A549 (cell line): ENCODE results near the gene MAPKAPK2. TPM values are rescaled to one million over a fixed set of nuclear protein-coding genes. Genes with fewer than 3 reads are reported as not detected.
A peak's percentile ranks its signal among the peaks of the same experiment; 100 is the strongest.
"Not testable (repeated sequence)": the region's sequence is repeated elsewhere in the genome, so short reads cannot be mapped to it uniquely, and the experiment has no call there.

Source experiments
- ATAC-seq, 2 experiments: fragments of 200-7000 bp in 1 of 2; fragments of >200 bp in 1 of 2; cut with Nextera tagmentation in 1 of 2; cut with Tn5 transposase in 1 of 2; 3 replicates each; pipeline versions ENCODE4 v1.8.0 to v1.9.1; 2018 to 2020; ENCODE audit warnings: mild to moderate bottlenecking in 1 of 2, moderate library complexity in 1 of 2
- CTCF ChIA-PET: fragments of 300-600 bp; sonication (Branson Sonifier 250); formaldehyde crosslinking; extraction: SDS; loops from one replicate; lab custom pipeline; 2021; ENCODE audit warnings: antibody characterized with exemption, inconsistent platforms; lab: Yijun Ruan, JAX
- POLR2A ChIA-PET: fragments of 350-600 bp; formaldehyde crosslinking; extraction: SDS; loops from one replicate; lab custom pipeline; 2021; ENCODE audit warnings: antibody characterized with exemption, inconsistent platforms; lab: Yijun Ruan, JAX
- DNase-seq, 2 experiments: peaks; one replicate each; pipeline versions ENCODE4 v3.0.0 to v3.0.0-alpha.2; 2011 to 2016; ENCODE audit warnings: low read depth in 1 of 2, low spot score in 1 of 2
- FAIRE-seq: peaks from 2 replicates; lab custom pipeline; 2011; peaks lifted over from hg19 to GRCh38; lab: Jason Lieb, UNC
- H3K27ac ChIP-seq, 2 experiments: fragments of >200 bp; sonication (Bioruptor Twin); formaldehyde crosslinking; 3 replicates each; pipeline ENCODE4 v1.5.1; 2016 to 2017
- H3K4me1 ChIP-seq: fragments of >200 bp; sonication (Bioruptor Twin); formaldehyde crosslinking; 3 replicates; pipeline ENCODE4 v1.6.1; 2016
- H3K4me2 ChIP-seq: fragments of >200 bp; sonication (Bioruptor Twin); formaldehyde crosslinking; 3 replicates; pipeline ENCODE4 v1.6.1; 2016
- H3K4me3 ChIP-seq: fragments of >200 bp; sonication (Bioruptor Twin); formaldehyde crosslinking; 3 replicates; pipeline ENCODE4 v1.5.1; 2016
- H3K9me3 ChIP-seq: fragments of >200 bp; sonication (Bioruptor Twin); formaldehyde crosslinking; 3 replicates; pipeline ENCODE4 v1.6.1; 2016
- CBX2 ChIP-seq: fragments of 200-600 bp; sonication (generic); IDR thresholded peaks from 2 replicates; pipeline ENCODE4 v1.6.1; 2016; ENCODE audit warnings: low read depth, mild to moderate bottlenecking, borderline replicate concordance
- CHD2 ChIP-seq: fragments of 150-350 bp; IDR thresholded peaks from 2 replicates; pipeline ENCODE4 v1.6.1; 2014; ENCODE audit warnings: low read length; ENCODE audit not compliant: partially characterized antibody
- FOSL2 ChIP-seq, 2 experiments: fragments of 450-650 bp in 1 of 2; fragments of >200 bp in 1 of 2; sonication (Bioruptor Twin) in 1 of 2; formaldehyde crosslinking; IDR thresholded peaks; 2 replicates each; pipeline versions ENCODE4 v1.5.0 to v1.6.1; 2016 to 2020; ENCODE audit warnings: mild to moderate bottlenecking in 1 of 2, moderate library complexity in 1 of 2
- GATA3 ChIP-seq: IDR thresholded peaks from 2 replicates; pipeline ENCODE4 v1.6.1; 2012; ENCODE audit warnings: borderline replicate concordance
- HEYL ChIP-seq: fragments of 250-450 bp; sonication (Bioruptor Pico); IDR thresholded peaks from 2 replicates; pipeline ENCODE4 v1.8.0; 2021; ENCODE audit warnings: mild to moderate bottlenecking, moderate library complexity
- MAFK ChIP-seq: fragments of 450-650 bp; IDR thresholded peaks from 2 replicates; pipeline ENCODE4 v1.6.1; 2014; ENCODE audit not compliant: partially characterized antibody
- MAZ ChIP-seq: fragments of 150-350 bp; IDR thresholded peaks from 2 replicates; pipeline ENCODE4 v1.6.1; 2014; ENCODE audit warnings: antibody characterized with exemption, low read depth, low read length, borderline replicate concordance
- MYC ChIP-seq: IDR thresholded peaks from 2 replicates; pipeline ENCODE4 v1.6.1; 2012; ENCODE audit warnings: mild to moderate bottlenecking, inconsistent platforms, low read length, improper control_type of control experiment, borderline replicate concordance
- NR3C1 ChIP-seq: fragments of >200 bp; sonication (Bioruptor Twin); formaldehyde crosslinking; IDR thresholded peaks from 3 replicates; pipeline ENCODE4 v1.6.1; 2017
- PHF8 ChIP-seq: fragments of 200-600 bp; sonication (generic); IDR thresholded peaks from 2 replicates; pipeline ENCODE4 v1.6.1; 2016; ENCODE audit warnings: low read depth, mild to moderate bottlenecking, antibody characterized with exemption, moderate library complexity, borderline replicate concordance
- RAD21 ChIP-seq, 2 experiments: fragments of >200 bp in 1 of 2; sonication (Bioruptor Twin) in 1 of 2; formaldehyde crosslinking in 1 of 2; IDR thresholded peaks in 1 of 2; conservative IDR thresholded peaks in 1 of 2; 2 replicates in 1 of 2; 3 replicates in 1 of 2; pipeline ENCODE4 v1.6.1; 2012 to 2018; ENCODE audit warnings: inconsistent platforms in 1 of 2
- RARB ChIP-seq: fragments of 250-450 bp; sonication (Bioruptor Pico); IDR thresholded peaks from 2 replicates; pipeline ENCODE4 v1.8.0; 2021; ENCODE audit warnings: mild to moderate bottlenecking, moderate library complexity
- RCOR1 ChIP-seq: fragments of 150-350 bp; IDR thresholded peaks from 2 replicates; pipeline ENCODE4 v1.6.1; 2014; ENCODE audit warnings: antibody characterized with exemption, low read length, low read depth
- SMC3 ChIP-seq: fragments of >200 bp; sonication (Bioruptor Twin); formaldehyde crosslinking; IDR thresholded peaks from 3 replicates; pipeline ENCODE4 v1.6.1; 2018; ENCODE audit warnings: inconsistent platforms
- TFCP2L1 ChIP-seq: fragments of 250-450 bp; sonication (Bioruptor Pico); IDR thresholded peaks from 2 replicates; pipeline ENCODE4 v1.5.0; 2021; ENCODE audit warnings: mild to moderate bottlenecking
- ZFP36 ChIP-seq: fragments of 450-650 bp; IDR thresholded peaks from 2 replicates; pipeline ENCODE4 v1.6.1; 2014; ENCODE audit warnings: borderline replicate concordance; ENCODE audit not compliant: partially characterized antibody
- ZNF302 ChIP-seq: fragments of 250-450 bp; sonication (Bioruptor Pico); IDR thresholded peaks from 2 replicates; pipeline ENCODE4 v1.9.0; 2021; ENCODE audit warnings: inconsistent platforms, mild to moderate bottlenecking, moderate library complexity
- WGBS: methylation state at CpG from one replicate; pipeline ENCODE4 v1.1.6; 2017; ENCODE audit errors: missing lambda C conversion rate; 5-methylcytosine and 5-hydroxymethylcytosine counted together
- polyA plus RNA-seq, 4 experiments: library from polyadenylated mRNA; depleted of rRNA in 3 of 4; stranded (reverse); fragments of >200 nt; fragmentation: RNase III in 1 of 4; extraction: RNeasy Plus Mini Kit Qiagen cat#74134 plus additional on column Dnase treatment in 1 of 4; gene quantifications; 2 replicates in 3 of 4; 3 replicates in 1 of 4; pipeline ENCODE4 v1.2.3, GENCODE V29; 2011 to 2017
- TF ChIP-seq, protein P1 (sequence below): IDR thresholded peaks from 2 replicates; pipeline ENCODE4 v1.6.1; 2012
- TF ChIP-seq, protein P2 (sequence below): fragments of 450-650 bp; IDR thresholded peaks from 2 replicates; pipeline ENCODE4 v1.6.1; 2014; ENCODE audit warnings: antibody characterized with exemption
- TF ChIP-seq, protein P3 (sequence below): IDR thresholded peaks from 2 replicates; pipeline ENCODE4 v1.6.1; 2012
- TF ChIP-seq, protein P4 (sequence below): fragments of 250-450 bp; sonication (Bioruptor Pico); IDR thresholded peaks from 2 replicates; pipeline ENCODE4 v1.5.0; 2021; ENCODE audit warnings: mild to moderate bottlenecking, moderate library complexity, borderline replicate concordance
- TF ChIP-seq, protein P5 (sequence below): IDR thresholded peaks from 2 replicates; pipeline ENCODE4 v1.6.1; 2012; ENCODE audit warnings: low read depth, borderline replicate concordance
- TF ChIP-seq, protein P6 (sequence below): fragments of >200 bp; sonication (Bioruptor Twin); formaldehyde crosslinking; IDR thresholded peaks from 2 replicates; pipeline ENCODE4 v1.6.1; 2016
- TF ChIP-seq, protein P7 (sequence below): fragments of 150-350 bp; IDR thresholded peaks from 2 replicates; pipeline ENCODE4 v1.6.1; 2014; ENCODE audit warnings: low read depth, mild to moderate bottlenecking, low read length

MAPKAPK2 gene
- polyA plus RNA-seq, 2 of the 4 experiments (the other 2 are of a cell fraction), result 37.2 to 43.0 TPM

DNA sequence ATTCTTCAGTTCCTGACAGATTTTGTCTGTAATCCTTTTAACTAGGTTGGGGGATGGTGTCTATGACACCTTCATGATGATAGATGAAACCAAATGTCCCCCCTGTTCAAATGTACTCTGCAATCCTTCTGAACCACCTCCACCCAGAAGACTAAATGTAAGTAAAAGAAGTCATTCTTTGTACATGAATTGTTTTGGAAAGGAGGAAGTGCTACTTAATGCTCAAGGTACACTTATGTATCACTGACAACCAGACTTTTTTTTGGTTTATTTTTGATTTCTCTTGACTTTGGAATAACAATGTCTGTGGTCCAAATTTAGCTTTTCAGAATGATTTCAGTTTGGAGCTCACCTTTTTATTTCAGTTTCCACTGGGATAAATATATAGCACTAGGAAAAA lies 47.1 kb upstream of the MAPKAPK2 start:
- H3K27ac ChIP-seq, result no peak overlapping the region
- H3K4me3 ChIP-seq, result no peak overlapping the region
- TF ChIP-seq, protein P1, sequence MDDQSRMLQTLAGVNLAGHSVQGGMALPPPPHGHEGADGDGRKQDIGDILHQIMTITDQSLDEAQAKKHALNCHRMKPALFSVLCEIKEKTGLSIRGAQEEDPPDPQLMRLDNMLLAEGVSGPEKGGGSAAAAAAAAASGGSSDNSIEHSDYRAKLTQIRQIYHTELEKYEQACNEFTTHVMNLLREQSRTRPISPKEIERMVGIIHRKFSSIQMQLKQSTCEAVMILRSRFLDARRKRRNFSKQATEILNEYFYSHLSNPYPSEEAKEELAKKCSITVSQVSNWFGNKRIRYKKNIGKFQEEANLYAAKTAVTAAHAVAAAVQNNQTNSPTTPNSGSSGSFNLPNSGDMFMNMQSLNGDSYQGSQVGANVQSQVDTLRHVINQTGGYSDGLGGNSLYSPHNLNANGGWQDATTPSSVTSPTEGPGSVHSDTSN, result no peak
- TF ChIP-seq, protein P2, sequence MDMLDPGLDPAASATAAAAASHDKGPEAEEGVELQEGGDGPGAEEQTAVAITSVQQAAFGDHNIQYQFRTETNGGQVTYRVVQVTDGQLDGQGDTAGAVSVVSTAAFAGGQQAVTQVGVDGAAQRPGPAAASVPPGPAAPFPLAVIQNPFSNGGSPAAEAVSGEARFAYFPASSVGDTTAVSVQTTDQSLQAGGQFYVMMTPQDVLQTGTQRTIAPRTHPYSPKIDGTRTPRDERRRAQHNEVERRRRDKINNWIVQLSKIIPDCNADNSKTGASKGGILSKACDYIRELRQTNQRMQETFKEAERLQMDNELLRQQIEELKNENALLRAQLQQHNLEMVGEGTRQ, result no peak
- TF ChIP-seq, protein P3, sequence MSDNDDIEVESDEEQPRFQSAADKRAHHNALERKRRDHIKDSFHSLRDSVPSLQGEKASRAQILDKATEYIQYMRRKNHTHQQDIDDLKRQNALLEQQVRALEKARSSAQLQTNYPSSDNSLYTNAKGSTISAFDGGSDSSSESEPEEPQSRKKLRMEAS, result no peak
- TF ChIP-seq, protein P4, sequence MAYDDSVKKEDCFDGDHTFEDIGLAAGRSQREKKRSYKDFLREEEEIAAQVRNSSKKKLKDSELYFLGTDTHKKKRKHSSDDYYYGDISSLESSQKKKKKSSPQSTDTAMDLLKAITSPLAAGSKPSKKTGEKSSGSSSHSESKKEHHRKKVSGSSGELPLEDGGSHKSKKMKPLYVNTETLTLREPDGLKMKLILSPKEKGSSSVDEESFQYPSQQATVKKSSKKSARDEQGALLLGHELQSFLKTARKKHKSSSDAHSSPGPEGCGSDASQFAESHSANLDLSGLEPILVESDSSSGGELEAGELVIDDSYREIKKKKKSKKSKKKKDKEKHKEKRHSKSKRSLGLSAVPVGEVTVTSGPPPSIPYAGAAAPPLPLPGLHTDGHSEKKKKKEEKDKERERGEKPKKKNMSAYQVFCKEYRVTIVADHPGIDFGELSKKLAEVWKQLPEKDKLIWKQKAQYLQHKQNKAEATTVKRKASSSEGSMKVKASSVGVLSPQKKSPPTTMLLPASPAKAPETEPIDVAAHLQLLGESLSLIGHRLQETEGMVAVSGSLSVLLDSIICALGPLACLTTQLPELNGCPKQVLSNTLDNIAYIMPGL (CRISPR knock-in tag), result no peak
- TF ChIP-seq GATA3 (no peak), TFCP2L1 (CRISPR knock-in tag) (no peak), PHF8 (no peak), NR3C1 (no peak), RAD21 (conservative IDR thresholded peaks at IDR 0.05 in 1 of 2, IDR thresholded peaks at IDR 0.05 in 1 of 2) (no peak), SMC3 (no peak), RARB (no peak), MAZ (no peak), ZFP36 (no peak), CBX2 (no peak), HEYL (CRISPR knock-in tag) (no peak), CHD2 (no peak)
- TF ChIP-seq, protein P5, sequence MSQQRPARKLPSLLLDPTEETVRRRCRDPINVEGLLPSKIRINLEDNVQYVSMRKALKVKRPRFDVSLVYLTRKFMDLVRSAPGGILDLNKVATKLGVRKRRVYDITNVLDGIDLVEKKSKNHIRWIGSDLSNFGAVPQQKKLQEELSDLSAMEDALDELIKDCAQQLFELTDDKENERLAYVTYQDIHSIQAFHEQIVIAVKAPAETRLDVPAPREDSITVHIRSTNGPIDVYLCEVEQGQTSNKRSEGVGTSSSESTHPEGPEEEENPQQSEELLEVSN, result no peak
- H3K4me1 ChIP-seq, result peaks cover 32% of the 10 kb centered on the region; the same call in 2 of the 3 replicates
- ATAC-seq, result no peak
- POLR2A ChIA-PET, result interaction anchor here (0.6 kb wide), 1 partner anchor 27 kb away, joined by 3 read pairs; no protein-coding TSS in a partner anchor
- no peak for FAIRE-seq
- H3K4me2 ChIP-seq, result peak overlapping the region; percentile 98; the same call in 2 of the 3 replicates
- CTCF ChIA-PET, result interaction anchor here (1.2 to 19.0 kb wide), 3 partner anchors 12 to 23 kb away, joined by 3 to 452 read pairs (median 3); no protein-coding TSS in a partner anchor
- H3K9me3 ChIP-seq, result no peaks in the 10 kb centered on the region
- no peak for DNase-seq

DNA sequence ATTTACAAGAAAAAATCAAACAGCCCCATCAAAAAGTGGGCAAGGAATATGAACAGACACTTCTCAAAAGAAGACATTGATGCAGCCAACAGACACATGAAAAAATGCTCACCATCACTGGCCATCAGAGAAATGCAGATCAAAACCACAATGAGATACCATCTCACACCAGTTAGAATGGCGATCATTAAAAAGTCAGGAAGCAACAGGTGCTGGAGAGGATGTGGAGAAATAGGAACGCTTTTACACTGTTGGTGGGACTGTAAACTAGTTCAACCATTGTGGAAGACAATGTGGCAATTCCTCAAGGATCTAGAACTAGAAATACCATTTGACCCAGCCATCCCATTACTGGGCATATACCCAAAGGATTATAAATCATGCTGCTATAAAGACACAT lies 42.6 kb upstream of the MAPKAPK2 start:
- H3K4me1 ChIP-seq, FAIRE-seq, H3K4me2 ChIP-seq, ATAC-seq, H3K4me3 ChIP-seq, H3K9me3 ChIP-seq, H3K27ac ChIP-seq, POLR2A ChIA-PET, DNase-seq: not testable (repeated sequence)
- 91% methylated on average over 2 of the region's 2 CpGs for WGBS
- CTCF ChIA-PET, result interaction anchor here (19.0 kb wide), 1 partner anchor 19 kb away, joined by 452 read pairs; no protein-coding TSS in a partner anchor

DNA sequence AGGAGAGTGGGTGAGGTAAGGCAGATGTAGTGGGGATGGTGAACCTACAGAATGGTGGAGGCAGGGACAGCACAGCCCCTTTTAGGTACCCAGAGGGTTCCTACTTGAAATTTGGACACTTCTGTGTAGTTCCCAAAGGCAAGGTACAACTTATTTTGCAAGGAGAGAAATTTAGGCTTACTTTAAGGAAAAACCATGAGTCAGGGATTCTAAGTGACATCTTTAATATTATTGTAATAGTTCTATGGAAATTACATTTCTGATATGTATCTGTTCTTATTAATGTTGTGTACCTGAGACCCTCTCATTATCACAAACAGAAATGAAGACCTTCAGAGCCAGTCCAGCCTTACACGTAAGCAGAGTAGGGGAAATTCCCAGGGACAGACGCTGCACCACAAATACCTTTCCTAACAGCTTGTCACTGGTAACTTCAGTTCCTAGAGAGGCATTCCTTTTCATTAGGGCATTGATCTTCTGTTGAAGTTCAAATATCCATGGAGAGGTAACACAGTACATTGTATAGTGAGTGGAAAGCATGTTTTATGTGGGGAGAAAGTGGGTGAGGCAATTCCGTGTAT lies 41.5 kb upstream of the MAPKAPK2 start:
- Histone ChIP-seq H3K27ac (no peak overlapping the region), H3K4me3 (no peak overlapping the region), H3K9me3 (no peaks in the 10 kb centered on the region), H3K4me2 (no peak overlapping the region), H3K4me1 (peaks cover 2% of the 10 kb centered on the region; the same call in 1 of the 3 replicates)
- ChIA-PET CTCF (interaction anchor here (1.0 to 4.0 kb wide), 3 partner anchors 17 to 269 kb away, joined by 3 to 23 read pairs (median 4); no protein-coding TSS in a partner anchor), POLR2A (no interaction called here)
- TF ChIP-seq, protein P6, sequence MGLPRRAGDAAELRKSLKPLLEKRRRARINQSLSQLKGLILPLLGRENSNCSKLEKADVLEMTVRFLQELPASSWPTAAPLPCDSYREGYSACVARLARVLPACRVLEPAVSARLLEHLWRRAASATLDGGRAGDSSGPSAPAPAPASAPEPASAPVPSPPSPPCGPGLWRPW, result no peak
- TF ChIP-seq ZNF302 (CRISPR knock-in tag) (no peak), MYC (no peak), MAFK (peak; percentile 63), RCOR1 (no peak), FOSL2 (IDR thresholded peaks at IDR 0.05) (no peak), FOSL2 (CRISPR knock-in tag; IDR thresholded peaks at IDR 0.05) (no peak), CBX2 (no peak)
- TF ChIP-seq, protein P7, sequence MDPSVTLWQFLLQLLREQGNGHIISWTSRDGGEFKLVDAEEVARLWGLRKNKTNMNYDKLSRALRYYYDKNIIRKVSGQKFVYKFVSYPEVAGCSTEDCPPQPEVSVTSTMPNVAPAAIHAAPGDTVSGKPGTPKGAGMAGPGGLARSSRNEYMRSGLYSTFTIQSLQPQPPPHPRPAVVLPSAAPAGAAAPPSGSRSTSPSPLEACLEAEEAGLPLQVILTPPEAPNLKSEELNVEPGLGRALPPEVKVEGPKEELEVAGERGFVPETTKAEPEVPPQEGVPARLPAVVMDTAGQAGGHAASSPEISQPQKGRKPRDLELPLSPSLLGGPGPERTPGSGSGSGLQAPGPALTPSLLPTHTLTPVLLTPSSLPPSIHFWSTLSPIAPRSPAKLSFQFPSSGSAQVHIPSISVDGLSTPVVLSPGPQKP, result no peak
- TF ChIP-seq, protein P4 (CRISPR knock-in tag), result no peak
- DNase-seq (no peak), FAIRE-seq (no peak), ATAC-seq (peak in 1 of 2 experiments; percentile 24; a peak in 2 of 6 replicates)
- 87% methylated on average over 3 of the region's 3 CpGs for WGBS
